Measurements from ENCODE around the gene ANO1.

The ANO1 gene

DNA sequence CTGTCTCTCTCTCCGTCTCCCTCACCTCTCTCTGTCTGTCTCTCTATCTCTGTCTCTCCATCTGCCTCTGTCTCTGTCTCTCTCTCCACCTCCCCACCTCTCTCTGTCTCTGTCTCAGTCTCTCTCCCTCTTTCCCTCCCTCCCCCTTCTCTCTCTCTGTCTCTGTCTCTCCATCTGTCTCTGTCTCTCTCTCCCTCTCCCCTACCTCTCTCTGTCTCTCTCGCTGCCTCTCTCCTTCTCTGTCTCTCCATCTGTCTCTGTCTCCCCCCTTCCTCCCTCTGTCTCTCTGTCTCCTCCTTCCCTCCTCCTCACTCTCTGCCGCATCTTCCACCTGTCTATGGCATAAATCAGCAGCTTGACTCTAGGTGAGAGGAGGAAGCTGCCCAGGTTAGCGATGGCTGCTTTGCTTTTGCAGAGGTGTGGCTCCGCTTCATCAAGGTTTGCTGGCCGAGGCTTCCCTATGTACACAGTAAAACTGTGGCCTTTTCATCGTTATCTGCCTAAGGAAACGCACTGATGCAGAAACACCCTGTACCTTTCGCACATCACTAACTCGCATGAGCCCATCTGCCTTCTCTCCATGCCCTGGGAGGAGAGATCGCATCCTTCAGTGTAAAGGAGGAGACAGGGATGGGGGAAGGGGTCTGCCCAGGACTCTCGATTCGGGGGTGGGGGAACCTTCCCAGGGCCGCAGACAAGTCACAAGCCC lies 44.5 kb downstream of the ANO1 start:
- Histone ChIP-seq H3K36me3 (ENCODE audit: insufficient read depth) (no peaks in the 10 kb centered on the region), H3K4me3 (IDR thresholded peaks at IDR 0.05; ENCODE audit: insufficient read depth, low read depth, low read length) (no peak overlapping the region), H3K9ac (no peak overlapping the region), H2AFZ (ENCODE audit: low read depth) (no peak overlapping the region), H3K79me2 (ENCODE audit: insufficient read depth, low read depth) (no peaks in the 10 kb centered on the region), H3K27ac (no peak overlapping the region), H3K4me1 (ENCODE audit: low read depth, poor library complexity, severe bottlenecking) (no peaks in the 10 kb centered on the region), H3K27me3 (ENCODE audit: insufficient read depth, low read depth) (no peaks in the 10 kb centered on the region), H4K20me1 (ENCODE audit: insufficient read depth) (no peaks in the 10 kb centered on the region), H3K4me2 (no peak overlapping the region)
- TF ChIP-seq, protein P1, sequence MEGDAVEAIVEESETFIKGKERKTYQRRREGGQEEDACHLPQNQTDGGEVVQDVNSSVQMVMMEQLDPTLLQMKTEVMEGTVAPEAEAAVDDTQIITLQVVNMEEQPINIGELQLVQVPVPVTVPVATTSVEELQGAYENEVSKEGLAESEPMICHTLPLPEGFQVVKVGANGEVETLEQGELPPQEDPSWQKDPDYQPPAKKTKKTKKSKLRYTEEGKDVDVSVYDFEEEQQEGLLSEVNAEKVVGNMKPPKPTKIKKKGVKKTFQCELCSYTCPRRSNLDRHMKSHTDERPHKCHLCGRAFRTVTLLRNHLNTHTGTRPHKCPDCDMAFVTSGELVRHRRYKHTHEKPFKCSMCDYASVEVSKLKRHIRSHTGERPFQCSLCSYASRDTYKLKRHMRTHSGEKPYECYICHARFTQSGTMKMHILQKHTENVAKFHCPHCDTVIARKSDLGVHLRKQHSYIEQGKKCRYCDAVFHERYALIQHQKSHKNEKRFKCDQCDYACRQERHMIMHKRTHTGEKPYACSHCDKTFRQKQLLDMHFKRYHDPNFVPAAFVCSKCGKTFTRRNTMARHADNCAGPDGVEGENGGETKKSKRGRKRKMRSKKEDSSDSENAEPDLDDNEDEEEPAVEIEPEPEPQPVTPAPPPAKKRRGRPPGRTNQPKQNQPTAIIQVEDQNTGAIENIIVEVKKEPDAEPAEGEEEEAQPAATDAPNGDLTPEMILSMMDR (conservative IDR thresholded peaks at IDR 0.05; ENCODE audit: low read depth, low read length) = no peak

DNA sequence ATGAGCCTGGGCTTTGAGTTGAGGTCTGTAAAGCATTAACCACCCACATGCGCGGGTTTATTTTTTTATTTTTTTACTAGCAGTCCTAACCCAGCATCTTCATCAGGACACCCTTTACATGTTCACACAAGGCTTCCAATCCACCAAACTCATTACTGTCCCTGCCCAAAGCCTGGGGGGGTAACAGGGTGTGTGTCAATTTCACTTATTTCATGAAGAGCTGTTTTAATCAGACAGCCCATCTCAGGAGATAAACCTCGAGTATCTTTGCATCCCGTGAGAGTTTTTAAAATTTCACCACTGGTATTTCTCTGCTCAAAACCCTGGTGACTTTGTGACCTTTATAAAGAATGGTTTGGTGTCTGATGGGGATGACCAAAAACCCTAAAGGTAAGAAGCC lies 45.6 kb downstream of the ANO1 start:
- no peak overlapping the region for H3K4me2 ChIP-seq
- H3K4me1 ChIP-seq (ENCODE audit: low read depth, poor library complexity, severe bottlenecking) = no peaks in the 10 kb centered on the region

DNA sequence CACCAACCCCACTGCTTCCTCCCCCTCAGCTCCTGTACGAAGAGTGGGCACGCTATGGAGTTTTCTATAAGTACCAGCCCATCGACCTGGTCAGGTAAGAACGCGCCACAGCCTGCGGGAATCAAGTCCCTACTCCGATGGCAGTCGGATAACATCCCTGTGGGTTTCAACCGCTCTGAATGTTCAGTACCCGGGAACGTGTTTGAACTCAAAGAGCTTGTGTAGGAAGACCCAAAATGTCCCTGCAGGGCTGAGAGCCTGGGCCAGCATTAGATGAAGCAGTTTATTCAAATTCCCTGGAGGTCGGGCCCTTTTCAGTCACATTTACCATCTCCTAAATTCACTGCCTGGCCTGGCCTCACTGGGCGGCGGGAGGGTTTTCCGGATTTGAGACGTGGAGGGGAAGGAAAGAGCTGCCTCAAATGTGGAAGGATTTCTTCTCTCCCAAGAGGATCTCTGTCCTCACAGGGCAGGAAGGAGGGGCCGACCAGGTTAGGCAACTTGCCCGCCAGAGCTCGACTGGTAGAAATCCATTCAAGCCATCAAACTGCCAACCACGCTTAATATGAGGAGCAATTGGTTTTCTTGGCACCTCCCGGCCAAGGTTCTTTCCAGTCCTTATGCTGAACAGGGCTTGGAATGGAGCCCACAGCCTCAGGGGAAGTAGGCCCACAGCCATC lies 46.3 kb downstream of the ANO1 start:
- Histone ChIP-seq H2AFZ (ENCODE audit: low read depth) (no peak overlapping the region), H3K4me3 (IDR thresholded peaks at IDR 0.05; ENCODE audit: insufficient read depth, low read depth, low read length) (no peak overlapping the region), H3K27ac (no peak overlapping the region), H3K36me3 (ENCODE audit: insufficient read depth) (no peaks in the 10 kb centered on the region), H4K20me1 (ENCODE audit: insufficient read depth) (no peaks in the 10 kb centered on the region), H3K27me3 (ENCODE audit: insufficient read depth, low read depth) (peaks cover 3% of the 10 kb centered on the region; the same call in 1 of the 2 replicates), H3K9ac (no peak overlapping the region), H3K4me2 (no peak overlapping the region), H3K79me2 (ENCODE audit: insufficient read depth, low read depth) (no peaks in the 10 kb centered on the region), H3K4me1 (ENCODE audit: low read depth, poor library complexity, severe bottlenecking) (no peaks in the 10 kb centered on the region)
- TF ChIP-seq, protein P1 (conservative IDR thresholded peaks at IDR 0.05; ENCODE audit: low read depth, low read length) = no peak

More for the DNA sequence above, 45.6 kb downstream of the ANO1 start:
- no peak overlapping the region for H3K4me3 ChIP-seq (IDR thresholded peaks at IDR 0.05; ENCODE audit: insufficient read depth, low read depth, low read length)
- H3K27ac ChIP-seq = no peak overlapping the region
- H3K79me2 ChIP-seq (ENCODE audit: insufficient read depth, low read depth) = no peaks in the 10 kb centered on the region
- TF ChIP-seq, protein P1 (conservative IDR thresholded peaks at IDR 0.05; ENCODE audit: low read depth, low read length) = no peak
- H3K36me3 ChIP-seq (ENCODE audit: insufficient read depth) = no peaks in the 10 kb centered on the region
- H3K9ac ChIP-seq = no peak overlapping the region
- H3K27me3 ChIP-seq (ENCODE audit: insufficient read depth, low read depth) = peaks cover 3% of the 10 kb centered on the region; the same call in 1 of the 2 replicates
- H2AFZ ChIP-seq (ENCODE audit: low read depth) = no peak overlapping the region
- H4K20me1 ChIP-seq (ENCODE audit: insufficient read depth) = no peaks in the 10 kb centered on the region

DNA sequence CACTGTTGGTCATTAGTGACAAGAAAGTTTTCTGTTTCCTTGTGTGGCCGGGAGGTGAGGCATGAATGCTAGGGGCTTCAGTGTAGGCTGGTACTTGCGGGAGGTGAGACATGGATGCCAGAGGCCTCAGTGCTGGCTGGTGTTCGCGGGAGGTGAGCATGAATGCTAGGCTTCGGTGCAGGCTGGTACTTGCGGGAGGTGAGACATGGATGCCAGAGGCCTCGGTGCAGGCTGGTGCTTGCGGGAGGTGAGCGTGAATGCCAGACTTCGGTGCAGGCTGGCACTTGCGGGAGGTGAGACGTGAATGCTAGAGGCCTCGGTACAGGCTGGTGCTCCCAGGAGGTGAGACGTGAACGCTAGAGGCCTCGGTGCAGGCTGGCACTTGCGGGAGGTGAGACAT lies 48.4 kb downstream of the ANO1 start:
- no peak overlapping the region for H2AFZ ChIP-seq (ENCODE audit: low read depth)
- H3K9ac ChIP-seq = no peak overlapping the region
- TF ChIP-seq, protein P1 (conservative IDR thresholded peaks at IDR 0.05; ENCODE audit: low read depth, low read length) = no peak
- no peaks in the 10 kb centered on the region for H3K4me1 ChIP-seq (ENCODE audit: low read depth, poor library complexity, severe bottlenecking)
- H4K20me1 ChIP-seq (ENCODE audit: insufficient read depth) = no peaks in the 10 kb centered on the region
- peaks cover 7% of the 10 kb centered on the region; the same call in 1 of the 2 replicates for H3K27me3 ChIP-seq (ENCODE audit: insufficient read depth, low read depth)
- no peaks in the 10 kb centered on the region for H3K36me3 ChIP-seq (ENCODE audit: insufficient read depth)
- H3K79me2 ChIP-seq (ENCODE audit: insufficient read depth, low read depth) = no peaks in the 10 kb centered on the region
- no peak overlapping the region for H3K27ac ChIP-seq
- no peak overlapping the region for H3K4me3 ChIP-seq (IDR thresholded peaks at IDR 0.05; ENCODE audit: insufficient read depth, low read depth, low read length)
- H3K4me2 ChIP-seq = no peak overlapping the region

All from KMS-11 (cell line).